Hippocampal formation (tissue), 2 donors: ENCODE results near the gene CHD6.
"Not testable (repeated sequence)": the region's sequence is repeated elsewhere in the genome, so short reads cannot be mapped to it uniquely, and the experiment has no call there.

Experiments used
- DNase-seq, 2 donors: peaks; one replicate each; lab custom pipeline; 2025; lab: John Stamatoyannopoulos, UW

Gene CHD6

DNA sequence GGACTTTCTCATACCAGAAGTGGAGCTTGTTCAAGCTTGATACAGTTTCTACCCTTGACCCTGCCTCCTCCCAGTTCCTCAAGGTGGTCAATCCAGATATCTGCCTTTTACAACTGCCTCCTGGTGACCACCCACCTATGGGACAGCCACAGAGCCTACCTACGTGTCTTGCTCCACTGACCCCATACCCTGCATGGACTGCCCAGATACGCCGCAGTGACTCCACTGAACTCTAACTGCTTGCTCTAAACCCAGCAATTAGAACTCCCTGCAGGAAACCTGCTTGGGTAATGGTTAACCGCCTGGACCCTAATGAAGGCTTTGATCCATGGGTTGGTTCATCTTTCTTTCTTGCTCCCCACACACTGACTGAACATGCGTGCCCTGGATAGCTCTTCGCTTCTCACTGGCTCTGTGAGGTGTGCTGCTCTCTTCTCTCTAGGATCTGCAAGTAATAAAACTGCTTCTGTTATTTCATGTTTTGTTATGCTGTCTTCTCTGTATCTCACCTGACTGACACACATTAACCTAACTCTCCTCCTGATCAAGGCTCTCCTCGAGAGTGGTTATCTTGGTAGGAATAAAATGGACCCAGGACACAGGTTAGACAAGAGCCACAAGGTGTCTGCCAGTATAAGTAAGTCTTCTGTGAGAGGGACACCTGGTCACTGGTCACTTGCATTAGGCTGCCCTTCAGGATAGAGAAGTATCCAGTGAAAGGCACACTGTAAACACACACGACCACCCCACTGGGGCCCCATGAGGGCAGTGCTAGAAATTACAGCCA lies 79.2 kb downstream of the CHD6 start:
- DNase-seq = no peak

DNA sequence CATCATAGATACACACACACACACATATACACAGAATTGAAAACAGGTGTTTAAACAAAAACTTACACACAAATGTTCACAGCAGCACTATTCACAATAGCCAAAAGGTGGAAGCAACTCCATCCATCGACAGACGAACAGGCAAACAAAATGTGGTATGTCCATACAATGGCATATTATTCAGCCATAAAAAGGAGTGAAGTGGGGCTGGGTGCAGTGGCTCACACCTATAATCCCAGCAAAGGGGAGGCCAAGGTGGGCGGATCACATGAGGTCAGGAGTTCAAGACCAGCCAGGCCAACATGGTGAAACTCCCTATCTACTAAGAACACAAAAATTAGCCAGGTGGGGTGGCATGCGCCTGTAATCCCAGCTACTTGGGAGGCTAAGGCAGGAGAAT lies 80.3 kb downstream of the CHD6 start:
- no peak for DNase-seq

DNA sequence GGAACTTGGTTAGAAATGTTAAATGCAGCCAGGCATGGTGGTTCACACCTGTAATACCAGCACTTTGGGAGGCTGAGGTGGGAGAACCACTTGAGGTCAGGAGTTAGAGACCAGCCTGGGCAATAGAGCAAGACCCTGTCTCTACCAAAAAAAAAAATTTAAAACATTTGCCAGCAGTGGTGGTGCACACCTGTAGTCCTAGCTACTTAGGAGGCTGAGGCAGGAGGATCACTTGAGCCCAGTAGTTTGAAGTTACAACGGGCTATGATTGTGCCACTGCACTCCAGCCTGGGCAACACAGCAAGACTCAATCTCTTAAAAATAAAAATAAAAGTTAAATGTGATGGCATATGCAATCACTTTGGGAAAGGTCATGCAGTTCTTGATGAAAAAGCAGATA lies 82.6 kb downstream of the CHD6 start:
- not testable (repeated sequence) for DNase-seq

DNA sequence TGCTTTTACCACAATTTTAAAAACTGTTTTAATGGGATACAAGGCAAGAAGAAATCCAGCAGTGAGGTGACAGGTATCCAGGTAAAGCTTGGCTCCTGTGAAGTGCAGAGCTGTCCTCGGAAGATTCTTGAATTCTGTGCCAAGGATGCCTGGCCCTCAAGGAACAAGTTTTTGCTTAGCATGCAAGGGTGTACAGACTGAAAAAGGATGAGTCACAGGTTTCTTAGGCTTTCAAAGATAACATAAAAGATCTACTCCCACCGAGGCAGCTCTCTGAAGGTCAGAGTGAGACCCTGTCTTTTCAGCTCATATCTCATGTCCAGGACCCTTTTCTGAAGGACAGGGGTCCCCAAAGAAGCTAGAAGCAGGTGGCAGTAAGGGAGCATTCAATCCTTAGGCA lies 83.3 kb downstream of the CHD6 start:
- DNase-seq = no peak

DNA sequence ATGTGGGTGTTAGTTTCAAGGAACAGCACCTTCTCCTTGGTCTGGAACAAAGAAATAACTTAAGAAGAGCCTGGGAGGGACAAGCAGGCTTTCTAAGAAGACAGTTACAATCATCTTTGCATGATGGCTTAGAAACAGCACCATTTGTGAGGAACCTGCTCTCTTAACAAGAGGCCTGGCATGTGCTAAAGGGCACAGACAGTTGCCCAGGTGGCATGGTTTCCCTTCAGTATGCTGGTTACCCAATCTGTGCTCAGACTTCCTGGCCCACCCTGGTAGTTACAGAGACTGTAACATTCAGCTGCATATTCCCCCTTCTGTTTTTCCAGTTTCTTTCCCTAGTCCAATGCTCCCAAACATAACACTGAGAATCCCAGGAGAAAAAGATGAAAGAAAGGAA lies 84.0 kb downstream of the CHD6 start:
- no peak for DNase-seq

DNA sequence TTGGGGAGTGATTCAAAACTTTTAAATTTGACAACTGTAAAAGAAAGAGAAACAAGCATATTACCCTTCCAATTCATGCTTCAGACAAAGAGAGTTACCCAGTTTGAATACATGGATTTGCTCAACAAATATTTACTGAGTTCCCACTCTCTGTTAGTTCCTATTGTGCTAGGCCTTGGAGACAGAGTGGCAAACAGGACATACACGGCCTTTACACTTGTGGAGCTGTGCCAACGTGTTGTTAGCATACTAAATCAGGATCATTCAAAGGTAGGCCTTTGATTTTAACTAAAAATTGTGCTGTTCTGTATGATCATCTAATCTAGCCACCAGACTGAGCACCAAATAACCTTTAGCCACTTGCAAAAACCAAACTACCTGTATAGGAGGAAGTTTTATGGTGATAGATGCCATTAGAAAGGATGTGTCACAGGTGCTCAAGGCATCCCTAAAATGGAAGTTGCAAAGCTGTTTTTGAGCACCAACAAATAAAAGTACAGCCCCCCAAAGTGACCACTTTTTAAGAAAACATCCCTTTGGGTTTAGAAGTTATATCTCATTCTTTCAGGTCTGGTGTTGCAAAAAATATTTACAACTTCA lies 84.5 kb downstream of the CHD6 start:
- DNase-seq = no peak

DNA sequence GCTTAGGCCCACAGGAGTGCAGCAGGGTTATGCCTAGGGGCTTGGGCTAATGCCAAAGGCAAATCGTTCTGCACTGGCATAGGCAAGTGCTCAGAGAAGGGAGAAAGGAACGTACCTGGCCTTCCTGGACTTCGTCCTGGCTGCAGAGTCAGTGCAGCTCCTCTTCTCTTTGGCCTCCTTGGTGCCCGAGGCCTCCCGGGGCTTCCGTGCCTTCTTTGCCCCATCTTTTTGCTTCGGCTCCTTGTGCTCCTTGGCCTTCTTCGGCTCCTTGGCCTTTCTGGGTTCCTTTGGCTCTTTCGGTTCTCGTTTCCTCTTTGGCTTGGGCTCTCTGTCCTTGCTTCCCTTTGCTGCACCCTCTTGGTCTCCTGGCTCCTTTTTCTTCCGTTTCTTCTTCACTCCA lies 85.2 kb downstream of the CHD6 start:
- no peak for DNase-seq

DNA sequence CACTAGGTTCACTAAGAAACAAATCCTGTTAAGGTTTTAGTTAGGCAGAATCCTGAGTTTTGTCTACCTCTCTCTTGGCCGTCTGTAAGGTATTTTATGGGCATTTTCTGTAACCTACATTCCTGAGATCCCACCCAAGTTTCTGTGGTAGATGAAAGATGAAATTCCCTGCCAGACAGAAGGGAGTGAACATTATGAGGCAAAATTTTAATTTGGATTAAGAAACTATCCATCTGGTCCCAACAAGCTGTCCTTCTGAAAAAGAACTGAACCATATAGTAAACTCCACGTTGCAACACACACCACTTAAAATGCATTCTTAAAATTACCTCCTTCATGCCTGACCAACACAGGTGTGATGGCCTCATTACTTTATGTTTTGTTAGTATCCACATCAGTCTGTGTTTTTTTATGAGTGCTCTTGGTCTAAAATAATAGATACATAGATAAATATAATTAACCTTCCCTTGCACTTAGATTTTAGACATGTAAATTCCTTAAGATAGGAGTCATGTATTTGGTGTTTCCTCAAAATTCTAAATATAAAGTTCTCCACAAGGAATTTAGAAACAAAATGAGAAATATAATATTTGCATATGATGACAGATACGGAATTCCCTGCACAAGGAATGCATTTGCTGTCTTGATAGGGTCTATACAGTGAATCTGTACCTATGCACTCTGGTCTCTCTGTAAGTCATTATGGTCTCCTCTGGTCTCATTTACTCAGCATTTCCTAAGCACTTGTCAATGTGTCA lies 86.5 kb downstream of the CHD6 start:
- DNase-seq = no peak

DNA sequence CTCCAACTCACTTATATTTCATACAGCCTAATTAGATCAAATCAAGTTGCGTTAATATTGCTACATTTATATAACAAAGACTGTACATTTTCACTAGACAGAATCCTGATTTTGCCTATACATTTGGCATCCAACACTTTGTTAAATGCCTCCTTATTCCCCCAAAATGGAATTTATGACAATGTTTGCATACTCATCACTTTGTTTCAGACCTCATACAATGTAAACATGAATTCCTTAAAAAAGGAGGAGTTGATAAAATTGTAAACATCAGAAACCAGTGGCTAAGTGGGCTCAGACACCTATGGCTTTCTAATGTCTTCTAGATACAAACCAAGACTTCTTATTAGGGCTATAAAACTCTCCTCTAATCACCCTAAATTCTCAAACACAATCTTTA lies 87.3 kb downstream of the CHD6 start:
- no peak for DNase-seq

DNA sequence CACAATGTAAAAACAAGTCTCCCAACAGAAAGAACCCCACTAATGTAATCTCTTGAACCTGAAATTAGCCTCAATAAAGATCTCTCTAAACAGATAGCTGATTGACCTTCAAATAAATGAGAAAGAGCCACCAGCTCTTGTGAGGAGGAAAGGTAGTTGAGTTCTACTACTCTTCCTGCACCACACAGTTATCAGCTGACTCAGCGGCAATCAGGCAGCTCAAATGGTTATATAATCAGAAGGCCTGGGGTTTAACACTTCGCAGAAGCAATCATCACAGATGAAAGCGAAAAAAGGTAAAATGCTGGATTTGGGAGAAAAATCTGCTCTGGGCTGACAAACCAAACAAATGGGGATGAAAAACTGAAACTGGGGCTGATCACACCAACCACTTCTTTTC lies 91.8 kb downstream of the CHD6 start:
- no peak for DNase-seq

DNA sequence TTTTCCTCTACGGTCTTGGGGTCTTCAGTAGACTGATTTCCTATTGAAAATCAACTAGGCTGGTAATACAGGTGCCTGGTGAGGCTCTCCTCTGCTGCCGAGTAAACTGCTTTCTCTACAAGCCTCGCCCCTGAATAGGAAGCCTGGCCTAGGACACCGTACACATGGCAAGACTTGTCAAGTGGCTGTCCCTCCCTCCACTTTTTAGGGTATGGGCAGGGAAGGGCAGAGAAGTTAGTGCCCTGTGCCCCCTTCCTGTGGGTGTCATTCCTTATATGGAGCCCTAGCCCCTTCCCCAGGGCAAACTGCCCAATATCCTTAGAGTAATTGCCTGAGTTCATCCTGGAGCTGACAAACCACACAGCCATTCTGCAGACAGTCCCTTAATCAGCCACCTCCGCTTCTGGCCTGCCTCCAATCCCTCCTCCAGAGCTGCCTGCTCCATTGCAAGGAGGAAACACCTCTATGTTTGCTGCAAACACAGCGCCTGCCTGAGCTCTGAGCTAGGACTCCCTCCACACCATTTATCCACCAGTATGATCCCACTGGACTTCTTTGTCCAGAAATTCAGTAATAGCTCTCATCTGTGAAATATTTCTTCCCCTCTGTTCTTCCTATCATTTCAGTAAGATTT lies 93.1 kb downstream of the CHD6 start:
- DNase-seq = peak in 1 of 2 donors; percentile 13

DNA sequence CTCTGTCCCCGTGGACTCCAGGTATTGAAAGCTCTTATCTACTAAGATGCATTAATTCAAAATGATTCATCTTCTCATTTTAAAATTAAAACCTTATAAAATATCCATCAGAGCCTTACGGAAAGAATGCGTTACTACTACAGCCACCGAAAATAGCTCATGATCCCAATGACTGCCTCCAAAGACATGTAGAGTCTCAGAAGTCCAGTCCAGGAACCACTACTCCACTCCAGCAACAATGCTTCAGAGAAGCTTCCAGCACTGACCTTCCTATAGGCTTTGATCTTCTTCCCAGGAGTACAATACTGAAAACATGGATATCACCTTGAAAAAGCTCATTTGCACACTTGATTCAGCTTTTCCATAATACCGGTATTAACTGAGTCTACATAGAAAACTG lies 94.3 kb downstream of the CHD6 start:
- no peak for DNase-seq

DNA sequence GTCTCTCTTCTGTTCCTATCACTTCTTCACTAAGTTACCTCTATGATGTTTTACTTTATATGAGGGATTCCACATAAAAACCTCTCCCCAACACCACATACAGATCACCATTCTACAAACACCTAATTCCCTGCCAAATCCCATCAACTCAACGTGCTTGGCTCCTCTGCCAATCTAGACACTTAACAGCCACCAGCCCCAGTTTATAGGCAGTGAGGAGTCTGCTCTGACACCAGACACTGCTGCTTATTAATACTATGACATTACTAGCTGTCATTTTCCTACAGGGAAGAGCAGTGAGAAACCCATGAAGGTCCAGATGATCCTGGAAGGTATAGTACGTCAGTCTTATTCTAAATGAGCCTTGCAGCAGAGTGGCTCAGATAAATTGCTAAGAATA lies 104.3 kb downstream of the CHD6 start:
- DNase-seq = no peak

DNA sequence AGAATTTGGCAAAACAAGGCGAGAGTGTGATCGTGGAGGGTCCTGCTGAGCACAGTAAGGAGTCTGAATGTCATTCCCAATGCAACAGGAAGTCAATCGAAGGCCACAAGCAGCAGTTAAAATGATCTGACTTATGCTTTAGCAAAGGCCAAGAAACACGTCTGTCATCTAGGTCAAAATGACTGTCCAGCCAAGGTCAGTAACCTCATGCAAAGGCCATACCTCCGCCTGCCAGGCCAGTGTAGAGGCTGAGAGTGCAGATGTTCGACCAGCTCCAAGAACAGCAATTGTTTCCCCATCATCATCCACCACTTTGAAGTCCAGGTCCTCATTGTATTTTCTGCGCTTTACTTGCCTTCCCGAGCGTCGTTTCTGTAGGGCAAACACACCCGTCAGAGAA lies 105.6 kb downstream of the CHD6 start:
- DNase-seq = no peak

DNA sequence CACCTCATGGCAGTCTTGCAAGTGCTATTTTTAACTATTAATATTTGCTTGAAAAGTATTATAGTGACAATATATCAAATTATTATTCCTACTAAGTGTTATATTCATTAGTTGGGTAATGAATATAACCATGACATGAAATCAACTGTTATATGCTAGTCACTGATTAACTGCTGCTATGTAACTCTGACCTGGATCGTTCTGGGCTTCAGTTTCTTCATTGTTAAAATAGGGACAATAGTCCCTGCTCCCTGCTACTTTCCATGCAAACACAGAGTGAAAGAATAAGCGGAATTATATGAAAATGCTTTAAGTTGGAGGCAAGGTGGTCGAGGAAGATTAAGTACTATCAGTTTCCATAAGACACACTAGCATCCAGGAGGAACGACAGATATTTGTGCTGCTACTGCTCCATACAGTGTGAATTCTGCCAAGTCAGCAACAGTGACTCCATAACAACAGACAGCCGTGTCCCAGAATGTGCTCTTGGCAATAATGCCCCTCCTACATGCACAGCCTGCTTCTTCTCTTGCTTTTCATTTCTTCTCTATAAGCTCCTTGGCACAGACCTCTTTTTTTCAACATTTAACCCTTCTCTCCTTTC lies 107.2 kb downstream of the CHD6 start:
- DNase-seq = no peak

DNA sequence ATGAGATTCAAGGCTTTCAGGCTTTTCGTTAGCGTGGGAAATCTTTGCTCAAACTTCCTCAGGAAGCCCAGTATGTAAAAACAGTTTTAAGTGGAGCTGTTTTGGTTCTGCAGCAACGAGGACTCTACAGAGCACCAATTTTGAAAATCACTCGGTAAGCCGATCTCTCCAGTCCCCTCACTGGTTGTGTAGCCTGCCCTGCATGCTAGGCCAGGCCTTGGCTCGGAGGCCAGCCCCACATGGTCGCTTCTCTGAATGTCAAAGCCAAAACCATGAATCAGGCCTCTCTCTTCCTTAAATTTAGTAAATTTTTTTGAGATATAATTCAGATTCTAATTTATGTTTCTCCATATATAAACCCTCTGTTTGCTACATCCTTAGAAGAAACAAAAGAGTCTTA lies 108.0 kb downstream of the CHD6 start:
- DNase-seq = no peak

DNA sequence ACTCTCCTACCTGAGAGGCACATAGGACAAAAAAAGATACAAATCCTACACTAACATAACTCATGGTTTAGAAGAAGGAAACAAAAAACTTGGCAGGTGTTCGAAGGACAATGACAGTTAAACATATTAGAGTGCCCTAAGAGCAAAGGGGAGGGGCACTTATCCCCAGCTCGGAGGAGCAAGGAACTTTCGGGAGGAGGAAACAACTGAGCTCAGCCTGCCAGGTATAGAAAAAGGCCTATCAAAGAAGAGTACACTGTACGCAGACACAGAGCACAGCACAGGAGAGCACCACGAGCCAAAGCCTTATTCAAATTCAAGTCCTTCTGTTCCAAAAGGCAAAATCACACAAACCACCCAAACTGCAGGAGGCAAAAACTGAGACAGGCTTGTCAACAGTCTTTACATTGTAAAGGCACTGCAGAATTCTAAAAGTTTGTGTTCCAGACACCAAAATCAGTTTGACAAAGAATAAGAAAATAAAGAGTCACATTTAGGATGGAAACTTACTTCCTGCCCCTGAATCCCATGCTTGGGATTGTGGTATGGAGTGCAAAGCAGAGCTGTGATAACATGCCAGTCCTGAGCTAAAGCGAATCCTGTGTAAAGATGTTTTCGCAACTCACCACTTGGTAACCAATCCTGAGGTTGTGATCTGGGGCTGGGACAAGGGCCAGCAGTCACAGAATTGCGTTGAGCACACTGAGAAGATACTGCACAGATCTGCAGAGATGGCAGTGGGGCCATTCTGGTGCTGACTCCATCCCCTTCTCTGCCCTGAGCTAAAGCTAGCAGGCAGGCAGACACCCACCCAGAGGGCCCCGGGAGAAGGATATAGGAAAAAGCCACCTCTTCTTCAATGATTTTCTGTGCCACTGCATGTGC lies 108.6 kb downstream of the CHD6 start:
- no peak for DNase-seq

DNA sequence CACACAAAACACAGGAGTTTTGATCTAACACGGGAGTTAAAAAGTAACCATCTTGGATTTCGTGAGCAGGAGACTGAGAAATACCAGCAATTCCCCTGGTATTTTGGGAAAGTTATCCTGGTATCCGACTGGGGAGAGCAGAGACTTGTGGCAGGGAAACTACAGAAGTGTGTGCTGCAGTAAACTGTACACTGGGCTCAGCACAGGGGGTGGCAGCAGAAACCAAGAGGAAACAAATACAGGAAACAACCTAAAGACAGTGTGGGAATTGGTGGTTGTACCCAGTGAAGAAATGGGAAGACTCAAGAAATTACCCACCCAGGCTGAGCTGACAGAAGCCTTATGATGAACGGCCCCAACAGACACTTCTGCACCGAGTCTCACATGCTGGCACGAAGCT lies 109.8 kb downstream of the CHD6 start:
- DNase-seq = no peak

DNA sequence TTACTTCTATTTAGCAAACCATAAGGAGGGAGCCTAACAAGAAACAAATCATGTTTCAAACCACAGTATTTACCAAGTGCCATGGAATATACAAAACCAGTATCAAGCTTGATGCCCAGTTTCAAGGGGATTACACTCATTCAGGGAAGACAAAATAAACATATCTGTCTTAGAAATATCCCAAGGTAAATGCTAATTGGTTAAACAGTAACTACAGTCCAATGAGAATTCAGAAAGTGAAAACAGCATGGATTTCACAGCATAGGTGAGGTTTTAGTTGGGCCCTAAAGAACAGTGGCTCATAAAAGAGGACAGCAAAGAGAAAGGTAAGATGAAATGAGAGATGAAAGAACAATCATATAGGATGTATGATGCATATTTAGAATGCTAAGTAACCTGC lies 110.3 kb downstream of the CHD6 start:
- DNase-seq = no peak

DNA sequence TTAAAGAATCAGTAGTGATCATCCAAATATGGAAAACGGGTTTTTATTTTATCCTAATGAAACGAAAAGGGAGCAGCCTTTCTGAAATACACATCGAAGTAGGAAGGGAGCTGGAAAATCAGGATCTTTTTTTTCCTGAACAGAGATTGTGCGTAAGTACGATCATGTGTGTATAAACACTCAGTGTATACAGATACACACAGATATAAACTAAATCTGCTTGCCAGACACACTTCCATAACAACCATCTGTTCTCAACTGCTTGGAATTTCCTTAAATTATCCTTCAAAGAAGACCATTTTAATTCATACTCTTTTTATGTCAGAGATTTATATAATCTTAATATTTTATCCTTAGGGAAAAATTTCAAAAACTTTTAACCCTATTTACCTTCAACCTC lies 110.7 kb downstream of the CHD6 start:
- DNase-seq = no peak

DNA sequence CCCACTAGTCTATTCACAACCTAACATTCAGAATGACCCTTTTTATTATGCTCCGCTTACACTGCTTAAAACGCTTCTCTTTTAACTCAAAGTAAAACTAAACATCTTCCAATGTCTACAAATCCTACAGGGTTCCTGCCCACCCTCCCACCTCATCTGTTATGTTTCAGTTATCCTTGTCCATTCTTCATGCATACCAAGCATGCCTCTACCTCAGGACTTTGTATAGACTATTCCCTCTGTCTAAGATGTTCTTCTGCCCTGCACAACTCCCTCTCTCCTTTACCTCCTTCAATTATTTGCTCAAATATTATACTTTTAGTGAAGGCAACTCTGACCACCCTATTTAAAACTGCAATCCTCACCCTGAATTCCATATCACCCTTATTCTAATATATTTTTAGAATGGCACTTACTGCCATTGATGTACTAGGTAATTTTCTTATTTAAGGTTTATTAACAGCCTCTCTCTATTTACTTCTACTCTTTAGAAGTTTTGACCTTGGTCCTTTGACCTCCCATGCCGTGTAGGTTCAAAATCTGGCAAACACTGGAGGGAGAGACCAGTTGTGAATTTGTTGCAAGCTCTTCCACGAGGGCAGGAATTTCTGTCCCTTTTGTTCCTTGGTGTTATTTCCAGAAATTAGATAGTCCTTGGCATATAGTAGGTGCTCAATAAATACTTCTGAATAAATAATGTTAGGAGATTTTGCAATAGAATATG lies 111.8 kb downstream of the CHD6 start:
- DNase-seq = no peak
